Psoas muscle (tissue), 8 donors: ENCODE results near the gene QSOX1. TPM values are rescaled to one million over a fixed set of nuclear protein-coding genes. Genes with fewer than 3 reads are reported as not detected.

ENCODE experiments used
- ATAC-seq, 4 donors: fragments of 200-7000 bp; cut with Tn5 transposase; one replicate each; pipeline ENCODE4 v1.9.1; 2020; ENCODE audit warnings: moderate library complexity in 3 of 4, mild to moderate bottlenecking in 2 of 4
- DNase-seq, 2 donors: peaks; one replicate each; pipeline ENCODE4 v3.0.0-alpha.2; 2020
- H3K27ac ChIP-seq: fragments of 200-600 bp; one replicate; pipeline ENCODE4 v1.8.0; 2022
- H3K27me3 ChIP-seq, 3 donors: fragments of 200-600 bp in 1 of 3; one replicate each; pipeline versions ENCODE4 v1.6.1 to v1.8.0; 2013 to 2022; ENCODE audit warnings: low read length in 2 of 3, mild to moderate bottlenecking in 2 of 3, moderate library complexity in 1 of 3; ENCODE audit not compliant: insufficient read depth in 3 of 3
- H3K36me3 ChIP-seq, 2 donors: fragments of 200-600 bp in 1 of 2; one replicate each; pipeline versions ENCODE4 v1.6.1 to v1.8.0; 2013 to 2022; ENCODE audit warnings: low read depth in 1 of 2, mild to moderate bottlenecking in 1 of 2, moderate library complexity in 1 of 2; ENCODE audit not compliant: insufficient read depth in 1 of 2
- H3K4me1 ChIP-seq: fragments of 200-600 bp; one replicate; pipeline ENCODE4 v1.8.0; 2022
- H3K4me3 ChIP-seq: fragments of 200-600 bp; one replicate; pipeline ENCODE4 v1.8.0; 2022; ENCODE audit warnings: mild to moderate bottlenecking
- H3K9me3 ChIP-seq: fragments of 200-600 bp; one replicate; pipeline ENCODE4 v1.8.0; 2022
- WGBS, 3 donors: extraction: QIAGEN DNeasy Blood & Tissue Kit; methylation state at CpG; one replicate each; pipeline versions ENCODE4 v1.1.6 to v1.1.7; 2013; 5-methylcytosine and 5-hydroxymethylcytosine counted together
- intact Hi-C, 2 donors: fragments of 100-400 bp; cut with DNase I; formaldehyde crosslinking; loops; one replicate each; pipeline versions ENCODE4 v1.11.0 to v1.14.2; 2022
- polyA plus RNA-seq, 3 donors: library from polyadenylated mRNA; stranded (reverse); fragments of 200-250 nt; gene quantifications; one replicate each; pipeline ENCODE4 v1.2.3, GENCODE V29; 2013
- total RNA-seq, 4 donors: library from RNA; stranded (reverse); fragmentation: NEBNext Ultra II Directional in 2 of 4; extraction: Animal tissue kit (Norgen Biotek cat#: 25700) in 2 of 4; gene quantifications; one replicate each; pipeline versions ENCODE4 v1.2.1 to v1.2.4, GENCODE V29; 2021 to 2023
- TF ChIP-seq, protein P1 (sequence below): fragments of 200-600 bp; IDR thresholded peaks from one replicate; pipeline ENCODE4 v1.8.0; 2022; ENCODE audit warnings: antibody characterized with exemption
- donor health status: healthy with polysubstance abuse.
- donor health status: DM: no; HTN: no; CAD: no; lungs with moderate emphysema.
- donor health status: Bipolar disorder and iron deficiency.
- donor health status: healthy.
- donor health status: DM: yes; HTN: yes; CAD: no.
- donor health status: DM: no; HTN: no; CAD: no.
- donor health status: DM: no; HTN: no; CAD: no.
- donor health status: DM: yes; HTN: yes; CAD: no.

The QSOX1 gene
- total and polyA plus RNA-seq, 7 donors: 21.5 to 159 (median 41.3) TPM

DNA sequence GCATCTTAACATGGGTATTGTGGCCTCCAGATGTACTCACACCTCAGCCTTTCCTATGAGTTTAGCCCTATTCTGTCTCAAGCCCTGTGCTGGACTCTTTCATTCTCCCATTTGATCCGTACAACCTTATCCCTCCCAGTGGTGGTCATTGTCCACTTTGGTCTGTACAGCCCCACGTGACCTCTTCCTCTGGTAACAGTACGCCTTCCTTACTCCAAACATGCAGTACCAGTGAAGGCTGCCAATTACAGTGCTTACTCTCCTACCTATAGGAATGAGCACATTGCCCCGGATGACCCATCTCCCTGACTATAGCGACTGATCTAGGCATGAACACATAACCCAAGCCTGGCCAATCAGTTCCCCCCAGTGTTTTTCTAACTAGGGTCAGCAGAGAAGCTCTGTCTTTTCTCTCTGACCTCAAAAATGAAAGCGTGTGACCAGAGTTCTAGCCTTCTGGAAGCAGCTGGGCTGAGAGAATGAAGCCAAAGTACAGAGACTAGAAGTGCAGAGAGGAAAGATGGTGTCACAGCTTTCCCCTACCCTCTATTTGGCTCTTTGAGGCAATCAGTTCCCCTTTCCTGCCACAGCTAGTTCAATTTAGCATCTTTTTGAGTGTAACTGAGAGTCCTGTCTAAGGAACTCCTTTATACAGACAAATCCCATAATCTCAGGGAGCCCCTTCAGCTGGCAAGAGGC, 9.9 kb upstream of the QSOX1 start:
- H3K4me1 ChIP-seq: no peaks in the 10 kb centered on the region
- 58 to 73% (median 65%) methylated on average over 6 of the region's 6 CpGs for WGBS, 3 donors
- DNase-seq: no peak
- no peaks in the 10 kb centered on the region for H3K36me3 ChIP-seq
- no peak overlapping the region for H3K4me3 ChIP-seq
- no peaks in the 10 kb centered on the region for H3K9me3 ChIP-seq
- H3K27ac ChIP-seq: no peak overlapping the region
- ATAC-seq: no peak
- H3K27me3 ChIP-seq: no peaks in the 10 kb centered on the region
- TF ChIP-seq, protein P1, sequence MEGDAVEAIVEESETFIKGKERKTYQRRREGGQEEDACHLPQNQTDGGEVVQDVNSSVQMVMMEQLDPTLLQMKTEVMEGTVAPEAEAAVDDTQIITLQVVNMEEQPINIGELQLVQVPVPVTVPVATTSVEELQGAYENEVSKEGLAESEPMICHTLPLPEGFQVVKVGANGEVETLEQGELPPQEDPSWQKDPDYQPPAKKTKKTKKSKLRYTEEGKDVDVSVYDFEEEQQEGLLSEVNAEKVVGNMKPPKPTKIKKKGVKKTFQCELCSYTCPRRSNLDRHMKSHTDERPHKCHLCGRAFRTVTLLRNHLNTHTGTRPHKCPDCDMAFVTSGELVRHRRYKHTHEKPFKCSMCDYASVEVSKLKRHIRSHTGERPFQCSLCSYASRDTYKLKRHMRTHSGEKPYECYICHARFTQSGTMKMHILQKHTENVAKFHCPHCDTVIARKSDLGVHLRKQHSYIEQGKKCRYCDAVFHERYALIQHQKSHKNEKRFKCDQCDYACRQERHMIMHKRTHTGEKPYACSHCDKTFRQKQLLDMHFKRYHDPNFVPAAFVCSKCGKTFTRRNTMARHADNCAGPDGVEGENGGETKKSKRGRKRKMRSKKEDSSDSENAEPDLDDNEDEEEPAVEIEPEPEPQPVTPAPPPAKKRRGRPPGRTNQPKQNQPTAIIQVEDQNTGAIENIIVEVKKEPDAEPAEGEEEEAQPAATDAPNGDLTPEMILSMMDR: no peak
- intact Hi-C loops: no loop called here

- Histone ChIP-seq H3K36me3 (no peaks in the 10 kb centered on the region), H3K27me3 (no peaks in the 10 kb centered on the region), H3K4me1 (no peaks in the 10 kb centered on the region), H3K9me3 (no peaks in the 10 kb centered on the region), H3K27ac (no peak overlapping the region), H3K4me3 (no peak overlapping the region)
- no peak for ATAC-seq
- WGBS, 3 donors: 87 to 92% (median 89%) methylated on average over 3 of the region's 3 CpGs
- intact Hi-C loops: no loop called here
- no peak for DNase-seq
- TF ChIP-seq, protein P1: no peak
These were observed 9.2 kb upstream of the QSOX1 start for GRCh38 chr1:180145446-180145845.

- WGBS, 3 donors: 57 to 69% (median 57%) methylated on average over 1 of the region's 1 CpG
- Histone ChIP-seq H3K4me3 (no peak overlapping the region), H3K27me3 (no peaks in the 10 kb centered on the region), H3K27ac (no peak overlapping the region), H3K9me3 (no peaks in the 10 kb centered on the region), H3K36me3 (no peaks in the 10 kb centered on the region), H3K4me1 (peaks cover 7% of the 10 kb centered on the region)
- DNase-seq (no peak), ATAC-seq (no peak)
- TF ChIP-seq, protein P1: no peak
- intact Hi-C loops: no loop called here
These were observed 3.7 kb upstream of the QSOX1 start for GRCh38 chr1:180150982-180151381.

- ATAC-seq (no peak), DNase-seq (no peak)
- H3K4me1 ChIP-seq: peaks cover 12% of the 10 kb centered on the region
- no peaks in the 10 kb centered on the region for H3K27me3 ChIP-seq
- no peak overlapping the region for H3K4me3 ChIP-seq
- TF ChIP-seq, protein P1: no peak
- no peaks in the 10 kb centered on the region for H3K36me3 ChIP-seq
- H3K27ac ChIP-seq: no peak overlapping the region
- 76 to 81% (median 80%) methylated on average over 3 of the region's 3 CpGs for WGBS, 3 donors
- intact Hi-C loops: no loop called here
- H3K9me3 ChIP-seq: no peaks in the 10 kb centered on the region
These were observed 3.2 kb upstream of the QSOX1 start for GRCh38 chr1:180151508-180151907.

DNA sequence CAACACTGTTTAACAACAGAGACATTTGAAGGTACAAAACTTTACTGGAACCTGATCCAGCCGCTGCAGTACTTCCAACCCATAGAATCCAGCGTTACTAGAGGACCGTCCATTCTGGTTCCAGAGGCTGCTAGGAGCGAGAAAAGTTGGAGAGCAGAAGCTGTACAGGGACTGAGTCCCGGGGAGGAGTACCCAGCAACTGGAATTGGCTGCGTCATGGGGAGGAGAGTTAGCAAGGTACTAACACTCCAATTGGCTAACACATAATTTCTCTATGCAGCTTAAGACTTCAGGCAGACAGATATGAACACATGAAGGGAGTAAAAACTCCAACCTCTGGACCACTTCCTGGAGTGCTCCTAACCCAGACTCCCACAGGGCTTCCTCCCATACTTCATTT, 2.1 kb upstream of the QSOX1 start:
- no peak overlapping the region for H3K27ac ChIP-seq
- no peak for DNase-seq
- WGBS, 3 donors: 80 to 93% (median 90%) methylated on average over 6 of the region's 6 CpGs
- H3K27me3 ChIP-seq: no peaks in the 10 kb centered on the region
- intact Hi-C loops: no loop called here
- no peaks in the 10 kb centered on the region for H3K9me3 ChIP-seq
- no peaks in the 10 kb centered on the region for H3K36me3 ChIP-seq
- no peak overlapping the region for H3K4me3 ChIP-seq
- TF ChIP-seq, protein P1: no peak
- ATAC-seq: no peak
- peaks cover 19% of the 10 kb centered on the region for H3K4me1 ChIP-seq
